GM18858 (cell line): ENCODE results near the gene C4orf50.

Source experiments
- ATAC-seq: cut with Tn5 transposase; IDR thresholded peaks from one replicate; pipeline ENCODE4 v1.9.1; 2021; ENCODE audit not compliant: unreplicated experiment

The C4orf50 gene

GRCh38 chr4:6018331-6018730 lies at the start of gene C4orf50:
C4orf50 (minus strand) TSS chr4:6018431.
- no peak for ATAC-seq

- no peak for ATAC-seq
These were observed 47.8 kb upstream of the C4orf50 start for GRCh38 chr4:6065934-6066590.

GRCh38 chr4:6065166-6065565 lies 46.9 kb upstream of the C4orf50 start:
- no peak for ATAC-seq

- ATAC-seq: no peak
These were observed 46.2 kb upstream of the C4orf50 start for GRCh38 chr4:6064383-6064782.

- ATAC-seq: no peak
These were observed 45.5 kb upstream of the C4orf50 start for GRCh38 chr4:6063684-6064083.

- no peak for ATAC-seq
These were observed 43.9 kb upstream of the C4orf50 start for GRCh38 chr4:6062133-6062532.

- ATAC-seq: no peak
These were observed 41.2 kb upstream of the C4orf50 start for GRCh38 chr4:6059375-6059805.

- no peak for ATAC-seq
These were observed 40.5 kb upstream of the C4orf50 start for GRCh38 chr4:6058531-6059374.

- no peak for ATAC-seq
These were observed 38.9 kb upstream of the C4orf50 start for GRCh38 chr4:6056976-6057766.

- no peak for ATAC-seq
These were observed 37.2 kb upstream of the C4orf50 start for GRCh38 chr4:6055436-6055835.

- ATAC-seq: no peak
These were observed 36.8 kb upstream of the C4orf50 start for GRCh38 chr4:6055030-6055429.

GRCh38 chr4:6054162-6054922 lies 36.1 kb upstream of the C4orf50 start:
- no peak for ATAC-seq

- no peak for ATAC-seq
These were observed 34.4 kb upstream of the C4orf50 start for GRCh38 chr4:6052679-6053078.

- ATAC-seq: no peak
These were observed 32.3 kb upstream of the C4orf50 start for GRCh38 chr4:6050551-6050950.

GRCh38 chr4:6049985-6050384 lies 31.8 kb upstream of the C4orf50 start:
- ATAC-seq: no peak

- no peak for ATAC-seq
These were observed 31.0 kb upstream of the C4orf50 start for GRCh38 chr4:6049278-6049677.

GRCh38 chr4:6048537-6048936 lies 30.3 kb upstream of the C4orf50 start:
- ATAC-seq: no peak

- ATAC-seq: no peak
These were observed 29.0 kb upstream of the C4orf50 start for GRCh38 chr4:6047130-6047673.

GRCh38 chr4:6046526-6047129 lies 28.4 kb upstream of the C4orf50 start:
- no peak for ATAC-seq

GRCh38 chr4:6044805-6045204 lies 26.6 kb upstream of the C4orf50 start:
- ATAC-seq: no peak
